ENCODE measurements around the gene DEFB132.
"Not testable (repeated sequence)": the region's sequence is repeated elsewhere in the genome, so short reads cannot be mapped to it uniquely, and the experiment has no call there.

The DEFB132 gene, protein sequence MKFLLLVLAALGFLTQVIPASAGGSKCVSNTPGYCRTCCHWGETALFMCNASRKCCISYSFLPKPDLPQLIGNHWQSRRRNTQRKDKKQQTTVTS

DNA sequence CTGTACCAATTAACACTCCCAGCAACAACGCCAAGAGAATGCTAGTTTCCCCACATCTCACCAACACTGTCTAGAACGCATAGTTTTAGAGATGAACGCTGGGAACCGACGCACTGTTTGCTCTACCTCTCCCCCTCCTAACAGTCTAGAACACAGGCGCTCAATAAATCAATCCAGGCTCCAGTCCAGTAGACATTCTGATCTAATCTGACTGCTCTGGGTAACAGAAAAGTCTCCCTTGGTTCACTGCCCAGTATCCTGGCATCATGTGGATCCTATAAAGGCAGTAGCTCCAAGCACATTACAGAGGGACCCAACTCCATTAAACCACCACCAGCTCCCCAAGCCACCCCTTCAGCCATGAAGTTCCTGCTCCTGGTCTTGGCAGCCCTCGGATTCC lies at the start of gene DEFB132:
Gene DEFB132, plus strand, starts transcription at position 306 of the 400 bp plus-strand sequence. Its CDS starts 55 bp downstream, at position 361.
- no peak for DNase-seq

DNA sequence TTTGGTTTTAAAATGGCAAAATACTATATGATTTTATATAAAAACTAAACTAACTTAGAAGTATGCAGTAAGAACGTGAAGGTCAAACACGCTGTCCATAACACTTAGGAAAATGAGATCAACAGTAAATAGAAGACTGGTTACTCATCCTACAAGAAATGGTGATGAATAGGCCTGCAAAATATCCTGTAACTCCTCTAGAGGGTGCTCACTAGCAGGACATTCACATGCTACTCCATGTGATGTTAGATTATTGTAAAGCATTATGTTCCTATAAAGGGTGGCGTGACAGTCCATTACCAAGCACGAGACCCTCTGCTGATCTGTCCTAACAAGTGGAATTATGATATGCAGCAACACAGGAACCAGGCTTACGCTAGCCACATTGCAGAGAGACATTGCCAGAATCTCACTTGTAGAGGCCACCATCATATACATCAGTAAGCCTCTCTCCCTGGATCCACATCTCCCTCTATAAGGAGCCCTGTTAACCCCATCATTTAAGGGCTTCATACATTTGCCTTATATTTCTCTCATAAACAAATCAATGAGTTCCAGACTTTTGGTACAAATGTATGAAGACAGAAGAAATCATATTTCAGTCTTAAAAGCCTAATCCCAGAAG lies 48.5 kb upstream of the DEFB132 start:
- peak; percentile 11 for DNase-seq

DNA sequence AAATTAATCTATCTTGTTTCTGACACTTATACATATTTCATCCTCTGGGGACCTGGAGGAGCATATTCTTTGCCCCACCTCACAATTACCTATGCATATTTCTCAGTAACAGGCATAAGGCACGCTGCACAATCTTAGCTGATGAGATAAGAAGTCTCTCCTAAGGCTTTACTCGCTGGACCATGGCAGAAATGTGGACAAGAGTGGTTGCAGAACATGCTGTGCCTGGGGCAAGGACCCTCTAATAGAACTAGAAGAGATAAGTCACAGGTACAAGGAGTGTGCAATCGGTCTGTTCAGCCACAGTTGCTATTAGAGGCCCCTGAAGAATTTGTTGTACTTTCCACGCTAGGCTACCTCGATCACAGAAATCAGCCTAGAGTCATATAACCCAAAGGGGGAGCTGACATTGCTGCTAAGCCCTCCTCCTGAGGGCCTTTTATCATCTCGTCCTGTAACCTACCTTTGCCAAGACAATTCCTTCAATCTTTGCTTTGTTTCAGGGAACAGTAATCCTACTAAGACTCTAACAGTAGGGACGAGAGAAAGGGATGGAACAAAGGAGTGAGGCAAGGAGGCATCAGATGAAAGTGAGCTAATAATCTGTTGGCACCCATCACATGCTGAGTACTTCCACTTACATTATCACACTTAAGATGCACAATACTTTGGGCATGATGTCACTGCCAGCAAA lies 46.6 kb upstream of the DEFB132 start:
- no peak for DNase-seq

DNA sequence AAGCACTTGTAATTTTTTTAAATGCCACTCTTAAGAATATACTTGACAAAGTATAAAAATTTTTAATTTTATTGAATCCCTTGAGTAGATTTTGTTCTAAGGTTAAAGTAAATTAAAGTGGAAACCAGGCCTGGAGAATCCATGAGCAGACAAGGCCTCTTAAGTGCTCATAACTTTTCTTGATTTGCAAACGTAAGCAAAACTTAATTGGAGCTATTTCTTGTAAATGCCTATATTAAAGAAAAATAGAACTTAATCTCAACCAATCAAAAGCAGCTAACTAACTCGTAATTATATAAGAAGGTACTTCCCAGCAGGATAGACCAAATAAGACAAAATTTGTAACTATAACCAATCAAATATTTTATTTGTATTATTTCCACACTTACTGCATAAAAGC lies 43.1 kb upstream of the DEFB132 start:
- no peak for DNase-seq

DNA sequence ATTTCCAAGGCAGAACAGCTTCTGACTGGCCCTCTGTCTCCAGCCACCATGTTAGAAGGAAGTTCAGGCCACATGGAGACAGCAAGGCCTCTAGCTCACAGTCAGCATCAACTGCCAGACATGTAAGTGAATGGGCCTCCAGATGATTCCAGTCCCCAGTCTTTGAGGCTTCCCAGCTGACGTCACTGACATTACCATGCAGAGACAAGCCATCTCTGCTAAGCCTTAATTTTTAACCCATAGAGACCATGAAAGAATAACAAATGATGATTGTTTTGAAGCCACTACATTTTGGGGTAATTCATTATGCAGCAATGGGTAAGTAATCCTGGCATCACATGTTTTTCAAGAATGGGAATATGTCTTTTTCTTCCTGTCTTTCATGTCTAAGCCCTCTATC lies 41.7 kb upstream of the DEFB132 start:
- DNase-seq, result no peak

DNA sequence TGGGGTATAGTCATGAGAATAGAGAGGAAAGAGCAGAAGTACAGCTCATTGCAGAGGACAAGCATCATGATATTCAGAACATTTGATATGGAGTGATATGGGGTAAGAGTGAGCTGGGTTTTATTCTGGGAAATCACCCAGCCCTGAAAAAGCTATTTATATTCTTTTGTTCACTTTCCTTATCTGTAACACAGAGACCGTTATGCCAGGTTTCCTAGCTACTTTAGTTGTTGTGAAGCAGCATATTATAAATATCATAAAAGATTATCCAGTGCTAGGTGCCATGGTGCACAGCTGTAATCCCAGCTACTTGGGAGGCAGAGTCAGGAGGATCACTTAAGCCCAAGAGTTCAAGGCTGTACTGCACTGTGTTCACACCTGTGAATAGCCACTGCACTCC lies 40.3 kb upstream of the DEFB132 start:
- DNase-seq, result no peak

DNA sequence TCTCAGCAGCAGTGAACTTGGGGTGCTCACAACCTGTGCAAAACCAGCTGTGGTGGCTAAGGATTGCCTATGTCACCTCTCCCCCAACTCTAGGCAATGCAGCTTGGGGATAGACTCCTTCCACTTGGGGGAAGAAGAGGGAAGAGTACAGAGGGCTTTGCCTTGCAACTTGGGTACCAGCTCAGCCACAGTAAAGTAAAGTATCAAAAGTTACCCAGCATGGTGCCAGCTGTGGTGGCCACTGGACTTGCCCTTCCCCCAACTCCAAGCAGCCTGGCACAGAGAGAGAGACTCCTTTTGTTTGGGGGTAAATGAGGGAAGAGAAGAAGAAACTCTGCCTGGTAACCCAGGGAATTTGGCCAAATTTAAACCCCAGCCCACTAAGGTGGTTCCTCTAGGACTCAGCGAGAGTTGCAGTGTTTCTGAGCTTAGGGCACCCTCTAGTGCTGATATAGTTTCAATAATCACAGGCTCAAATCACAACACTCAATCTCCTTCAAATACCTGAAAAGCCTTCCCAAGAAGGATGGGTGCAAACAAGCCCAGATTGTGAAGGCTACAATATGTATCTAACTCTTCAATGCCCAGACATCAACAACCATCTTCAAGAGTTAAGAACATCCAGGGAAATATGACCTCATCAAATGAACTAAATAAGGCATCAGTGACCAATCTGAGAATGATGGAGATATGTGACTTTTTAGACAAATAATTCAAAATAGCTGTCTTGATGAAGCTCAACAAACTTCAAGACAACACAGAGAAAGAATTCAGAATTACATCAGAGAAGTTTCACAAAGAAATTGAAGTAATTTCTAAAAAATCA lies 38.0 kb upstream of the DEFB132 start:
- DNase-seq, result no peak

DNA sequence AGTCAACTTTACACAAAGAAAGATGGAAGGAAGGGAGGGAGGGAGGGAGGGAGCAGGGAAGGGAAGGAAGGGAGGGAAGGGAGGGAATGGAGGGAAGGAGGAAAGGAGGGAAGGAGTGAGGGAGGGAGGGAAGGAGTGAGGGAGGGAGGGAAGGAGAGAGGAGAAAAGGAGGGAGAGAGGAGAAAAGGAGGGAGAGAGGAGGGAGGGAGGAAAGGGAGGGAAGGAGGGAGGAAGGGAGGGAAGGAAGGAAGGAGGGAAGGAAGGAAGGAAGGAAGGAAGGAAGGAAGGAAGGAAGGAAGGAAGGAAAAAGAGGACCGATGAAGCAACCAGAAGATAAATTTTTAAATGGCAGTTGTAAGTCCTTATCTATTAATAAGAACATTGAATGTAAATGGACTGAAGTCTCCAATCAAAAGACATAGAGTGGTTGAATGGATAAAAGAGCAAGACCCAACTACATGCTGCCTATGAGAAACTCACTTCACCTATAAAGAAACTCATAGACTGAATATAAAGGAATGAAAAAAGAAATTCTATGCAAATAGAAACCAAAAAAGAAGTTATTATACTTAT lies 36.2 kb upstream of the DEFB132 start:
- DNase-seq, result no peak

DNA sequence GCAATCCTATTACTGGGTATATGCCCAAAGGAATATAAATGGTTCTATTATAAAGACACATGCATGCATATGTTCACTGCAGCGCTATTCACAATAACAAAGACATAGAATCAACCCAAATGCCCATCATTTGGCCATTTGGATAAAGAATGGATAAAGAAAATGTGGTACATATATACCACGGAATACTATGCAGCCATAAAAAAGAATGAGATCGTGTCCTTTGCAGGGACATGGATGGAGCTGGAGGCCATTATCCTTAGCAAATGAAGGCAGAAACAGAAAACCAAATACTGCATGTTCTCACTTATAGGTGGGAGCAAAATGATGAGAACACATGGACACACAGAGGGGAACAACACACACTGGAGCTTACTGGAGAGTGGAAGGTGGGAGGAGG lies 31.6 kb upstream of the DEFB132 start:
- DNase-seq, result not testable (repeated sequence)

DNA sequence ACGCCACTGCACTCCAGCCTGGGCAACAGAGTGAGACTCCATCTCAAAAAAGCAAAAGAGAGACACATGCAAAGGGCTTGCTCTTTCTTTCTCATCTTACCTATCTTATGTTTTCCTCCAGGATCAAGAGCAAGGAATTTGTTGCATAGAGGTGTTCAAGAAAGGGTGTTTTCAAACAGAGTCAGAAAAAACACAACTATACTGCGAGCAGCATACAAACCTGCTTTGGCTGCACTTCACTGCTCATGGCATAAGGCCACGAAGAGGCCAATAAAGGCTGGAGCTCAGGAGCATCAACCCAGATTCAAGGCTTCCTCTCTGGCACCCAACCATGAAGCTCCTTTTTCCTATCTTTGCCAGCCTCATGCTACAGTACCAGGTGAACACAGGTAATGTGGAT lies 30.6 kb upstream of the DEFB132 start, which contains the start of gene DEFB129:
Gene DEFB129, plus strand, starts transcription at position 301 of the 400 bp plus-strand sequence. Its CDS starts 31 bp downstream, at position 332.
- DNase-seq, result no peak

DNA sequence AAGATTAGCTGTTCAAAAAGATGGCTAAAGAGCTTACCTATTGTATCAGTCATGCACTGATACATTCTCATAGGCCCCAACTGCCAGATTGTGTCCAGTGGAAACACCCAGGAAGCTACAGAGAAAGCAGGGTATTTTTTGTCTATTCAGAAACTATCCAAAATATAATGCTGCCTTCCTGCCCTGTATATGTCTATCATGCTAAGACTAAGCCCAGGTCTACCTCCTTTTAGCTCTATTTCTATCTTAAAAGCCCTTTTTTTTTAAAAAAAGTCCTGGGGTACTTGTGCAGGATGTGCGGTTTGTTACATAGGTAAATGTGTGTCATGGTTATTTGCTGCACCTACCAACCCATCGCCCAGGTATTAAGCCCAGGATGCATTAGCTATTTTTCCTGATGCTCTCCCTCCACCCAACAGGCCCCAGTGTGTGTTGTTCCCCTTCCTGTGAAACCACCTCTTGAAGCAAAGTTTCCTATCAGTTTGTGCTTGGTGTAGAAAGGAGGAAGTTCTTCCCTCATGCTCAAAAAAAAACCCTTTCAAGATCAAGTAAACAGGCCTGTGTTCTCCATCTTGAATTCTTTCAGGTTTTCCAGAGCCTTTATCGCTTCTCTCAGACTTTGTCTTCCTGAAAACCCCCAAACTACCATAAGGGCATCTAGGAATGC lies 30.0 kb upstream of the DEFB132 start:
- no peak for DNase-seq

DNA sequence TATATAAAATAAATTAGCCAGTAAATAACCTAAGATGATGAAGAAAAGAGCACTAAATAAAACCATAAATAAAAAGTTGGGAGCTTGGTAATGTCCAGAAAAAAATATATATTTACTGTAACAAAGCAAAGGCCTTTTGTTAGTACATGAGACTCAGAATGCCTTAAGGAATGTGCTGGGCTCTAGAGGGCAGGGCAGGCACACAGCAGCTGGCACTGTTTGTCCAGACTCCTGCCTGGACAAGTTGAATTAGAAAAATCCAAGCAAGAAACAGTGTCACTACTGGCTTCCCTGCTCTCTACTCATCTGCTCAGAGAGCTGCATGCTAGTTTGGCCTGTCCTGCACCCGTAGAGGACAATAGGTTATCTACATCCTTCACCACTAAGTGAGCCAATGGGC lies 21.6 kb upstream of the DEFB132 start:
- no peak for DNase-seq

DNA sequence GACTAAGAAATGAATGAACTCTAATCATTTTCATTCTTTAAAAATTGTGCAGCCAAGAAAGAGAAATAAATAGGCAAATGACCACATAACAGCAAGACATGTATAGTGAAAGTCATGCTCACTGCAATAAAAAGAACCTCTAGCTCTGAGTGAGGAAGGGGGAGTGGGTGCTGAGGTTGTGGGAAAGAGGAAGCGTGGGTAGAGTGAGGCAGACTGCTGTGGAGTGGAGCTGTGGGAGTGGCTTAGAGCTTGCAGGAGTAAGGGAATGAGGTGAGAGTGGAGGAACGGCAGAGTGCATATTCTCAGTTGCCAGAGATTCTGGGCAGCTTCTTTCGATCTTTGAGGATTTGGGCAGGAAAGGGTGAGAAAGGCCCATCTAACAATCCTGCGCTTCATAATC lies 20.0 kb upstream of the DEFB132 start:
- no peak for DNase-seq

DNA sequence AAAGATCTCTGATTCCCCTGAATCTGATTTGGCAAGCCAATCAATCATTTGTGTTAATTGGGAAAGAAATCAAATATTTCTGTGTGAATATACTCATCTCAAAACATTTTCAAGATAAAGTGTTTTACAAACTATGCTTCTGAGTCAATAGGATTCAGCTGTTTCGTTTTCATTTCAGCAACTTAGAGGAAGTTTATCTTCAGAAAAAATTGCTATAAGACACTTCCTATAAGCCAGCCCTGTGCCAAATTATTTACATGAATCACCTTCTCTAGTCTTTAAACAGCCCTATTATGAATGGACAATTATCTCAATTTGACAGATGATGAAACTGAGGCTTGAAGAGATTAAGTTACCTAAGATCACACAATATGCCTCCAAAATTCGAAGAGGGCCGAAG lies 19.6 kb upstream of the DEFB132 start:
- no peak for DNase-seq

DNA sequence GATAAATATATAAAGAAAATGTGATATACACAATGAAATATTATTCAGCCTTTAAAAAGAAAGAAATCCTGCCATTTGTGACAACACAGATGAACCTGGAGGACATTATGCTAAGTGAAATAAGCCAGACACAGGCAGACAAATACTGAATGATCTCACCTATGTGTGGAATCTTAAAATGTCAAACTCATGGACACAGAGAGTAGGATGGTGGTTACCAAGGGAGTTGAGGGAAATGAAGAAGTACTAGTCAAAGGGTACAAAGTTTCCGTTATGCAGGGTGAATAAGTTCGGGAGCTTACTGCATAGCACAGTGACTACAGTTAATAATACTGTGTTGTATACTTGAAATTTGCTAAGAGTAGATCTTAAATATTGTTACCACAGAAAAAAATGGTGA lies 14.6 kb upstream of the DEFB132 start:
- no peak for DNase-seq

DNA sequence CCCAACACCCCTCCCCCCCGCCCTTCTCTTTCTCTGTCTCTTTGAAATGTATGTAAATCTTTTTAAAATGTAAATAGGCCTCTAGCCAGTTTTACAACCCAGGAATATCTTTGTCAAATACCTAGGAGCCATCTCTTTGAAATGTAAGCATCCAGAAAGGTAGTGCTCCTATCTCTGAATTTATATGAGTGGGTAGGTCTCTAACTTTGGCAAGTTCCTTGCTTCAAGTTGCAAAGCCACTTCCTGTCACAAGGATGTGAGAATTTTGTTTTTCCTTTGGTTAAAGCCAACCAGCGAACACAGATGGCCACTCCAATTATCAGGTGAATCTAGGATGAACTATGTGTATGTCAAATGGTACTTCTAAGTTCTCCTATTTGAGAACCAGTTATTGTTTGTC lies 6.2 kb upstream of the DEFB132 start:
- no peak for DNase-seq

DNA sequence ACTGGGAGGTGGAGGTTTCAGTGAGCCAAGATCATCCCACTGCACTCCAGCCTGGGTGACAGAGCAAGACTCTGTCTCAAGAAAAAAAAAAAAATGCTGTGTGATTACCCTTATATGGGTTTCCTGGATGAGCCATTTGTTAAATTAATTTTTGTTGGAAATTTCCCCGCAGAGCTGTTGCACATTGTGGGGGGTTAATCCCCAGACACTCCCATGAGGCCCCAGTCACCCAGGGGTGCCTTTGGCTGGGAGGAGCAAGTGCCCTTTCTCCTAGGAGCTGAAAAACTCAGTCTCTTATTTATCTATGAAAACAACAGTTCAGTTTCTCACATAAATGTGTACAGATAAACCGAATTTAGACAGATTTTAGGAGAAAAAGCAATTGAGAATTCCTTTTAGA lies 4.7 kb upstream of the DEFB132 start:
- DNase-seq, result no peak

DNA sequence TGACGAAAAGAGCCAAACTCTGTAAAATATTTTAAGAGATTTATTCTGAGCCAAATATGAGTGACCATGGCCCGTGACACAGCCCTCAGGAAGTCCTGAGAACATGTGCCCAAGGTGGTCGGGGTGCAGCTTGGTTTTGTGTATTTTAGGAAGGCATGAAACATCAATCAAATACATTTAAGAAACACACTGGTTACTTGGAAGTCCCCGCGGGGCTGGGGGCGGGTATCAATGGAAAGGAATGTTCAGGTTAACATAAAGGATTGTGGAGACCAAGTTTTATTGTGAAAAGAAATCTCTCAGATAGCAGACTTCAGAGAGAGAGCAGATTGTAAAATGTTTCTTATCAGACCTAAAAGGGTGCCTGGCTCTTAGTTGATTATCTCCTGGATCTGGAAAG lies 4.1 kb upstream of the DEFB132 start:
- not testable (repeated sequence) for DNase-seq

DNA sequence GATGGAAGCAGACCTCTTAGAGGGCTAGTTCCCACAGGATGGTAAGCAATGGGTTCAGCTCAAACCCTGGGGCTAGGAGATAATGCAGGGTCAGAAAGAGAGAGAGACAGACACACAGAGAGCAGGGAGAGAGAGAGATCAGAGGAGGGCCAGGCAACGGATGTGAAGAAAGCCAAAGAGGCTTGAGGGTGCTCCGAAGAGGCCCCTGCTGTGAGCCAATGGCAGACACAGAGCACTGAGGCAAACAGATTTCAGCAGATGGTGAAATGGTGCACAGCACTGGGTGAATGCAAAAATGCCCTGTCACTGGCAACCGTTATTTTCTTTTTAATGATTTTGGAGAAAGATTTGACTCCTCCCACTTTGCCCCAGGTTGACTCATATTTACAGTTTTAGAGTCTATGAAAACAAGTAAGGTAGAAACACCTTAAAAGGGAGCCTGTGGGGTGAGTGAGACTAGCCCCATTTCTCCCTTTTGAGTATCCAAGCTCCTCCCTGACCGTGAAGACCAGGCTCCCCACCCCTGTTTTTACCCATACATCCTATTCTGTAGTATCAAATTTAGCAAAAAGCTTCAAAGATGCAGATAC lies 840 bp downstream of the DEFB132 start:
- DNase-seq, result no peak

DNA sequence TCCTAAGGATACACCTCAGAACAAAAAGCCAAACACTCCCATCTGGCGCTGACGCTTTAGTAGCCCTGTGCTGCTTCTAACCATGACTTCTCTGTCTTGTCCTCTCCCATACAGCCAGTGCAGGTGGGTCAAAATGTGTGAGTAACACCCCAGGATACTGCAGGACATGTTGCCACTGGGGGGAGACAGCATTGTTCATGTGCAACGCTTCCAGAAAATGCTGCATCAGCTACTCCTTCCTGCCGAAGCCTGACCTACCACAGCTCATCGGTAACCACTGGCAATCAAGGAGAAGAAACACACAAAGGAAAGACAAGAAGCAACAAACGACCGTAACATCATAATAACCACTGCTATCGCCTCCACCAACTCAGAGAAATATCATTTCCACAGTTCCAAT lies 1.4 kb downstream of the DEFB132 start:
- no peak for DNase-seq

DNA sequence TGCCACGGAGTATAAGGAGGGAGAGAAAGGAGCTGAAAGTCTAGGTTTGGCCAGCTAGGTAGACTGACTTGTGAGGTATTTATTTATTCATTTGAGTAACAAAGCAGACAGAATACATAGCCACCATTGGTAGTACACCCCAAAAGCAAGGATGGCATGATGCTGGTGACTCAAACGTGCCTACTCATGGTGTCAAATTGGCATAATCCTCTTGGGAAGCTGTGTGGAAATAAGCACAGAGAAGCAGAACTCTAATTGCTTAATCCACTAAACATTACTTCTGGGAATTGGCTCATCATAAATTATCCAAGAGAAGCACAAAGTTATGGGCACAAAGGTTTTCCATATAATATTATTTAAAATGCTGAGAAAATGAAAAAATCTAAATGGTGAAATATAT lies 2.5 kb downstream of the DEFB132 start:
- DNase-seq, result no peak

DNA sequence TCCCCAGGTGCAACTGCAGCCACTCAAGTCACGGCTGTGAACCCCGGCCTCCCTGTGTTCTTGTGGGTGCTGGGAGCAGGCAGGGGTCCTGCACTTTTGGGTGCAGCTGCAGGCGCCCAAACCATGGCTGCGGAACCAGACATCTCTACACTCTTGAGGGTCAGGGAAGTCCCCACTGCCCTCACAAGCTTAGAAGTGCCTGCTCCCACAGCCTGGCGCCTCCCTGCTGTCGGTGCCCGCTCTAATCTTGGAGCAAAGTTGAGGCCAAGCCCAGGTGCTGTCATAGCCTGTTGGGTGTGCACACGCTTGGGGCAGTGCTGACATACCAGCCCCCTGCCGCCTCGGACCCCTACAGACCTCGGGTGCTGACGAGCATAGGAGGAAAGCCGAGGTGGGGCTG lies 6.2 kb downstream of the DEFB132 start:
- no peak for DNase-seq

Measured in NCI-H1694 (cell line).